ENCODE results near the gene IQSEC3.
A peak's percentile ranks its signal among the peaks of the same experiment; 100 is the strongest.

The IQSEC3 gene

DNA sequence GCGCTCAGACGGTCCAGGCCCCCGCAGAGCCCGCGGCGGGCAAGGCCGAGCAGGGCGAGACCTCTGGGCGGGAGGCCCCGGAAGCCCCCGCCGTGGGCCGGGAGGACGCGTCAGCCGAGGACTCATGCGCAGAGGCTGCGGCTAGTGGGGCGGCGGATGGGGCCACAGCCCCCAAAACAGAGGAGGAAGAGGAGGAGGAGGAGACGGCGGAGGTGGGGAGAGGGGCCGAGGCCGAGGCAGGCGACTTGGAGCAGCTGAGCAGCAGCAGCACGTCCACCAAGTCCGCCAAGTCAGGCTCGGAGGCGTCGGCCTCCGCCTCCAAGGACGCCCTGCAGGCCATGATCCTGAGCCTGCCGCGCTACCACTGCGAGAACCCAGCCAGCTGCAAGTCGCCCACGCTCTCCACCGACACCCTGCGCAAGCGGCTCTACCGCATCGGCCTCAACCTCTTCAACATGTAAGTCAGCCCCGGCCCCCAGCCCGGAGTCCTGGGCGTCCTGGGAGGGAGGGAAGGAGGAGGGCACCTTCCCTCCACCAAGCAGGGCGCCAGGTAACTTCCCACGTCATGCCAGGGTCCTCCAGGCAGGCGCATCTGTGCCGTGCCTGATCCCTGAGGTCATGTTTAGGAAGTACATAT is 72.4 kb downstream of the IQSEC3 start:
- DNase-seq (ENCODE audit: low read depth) = no peak

DNA sequence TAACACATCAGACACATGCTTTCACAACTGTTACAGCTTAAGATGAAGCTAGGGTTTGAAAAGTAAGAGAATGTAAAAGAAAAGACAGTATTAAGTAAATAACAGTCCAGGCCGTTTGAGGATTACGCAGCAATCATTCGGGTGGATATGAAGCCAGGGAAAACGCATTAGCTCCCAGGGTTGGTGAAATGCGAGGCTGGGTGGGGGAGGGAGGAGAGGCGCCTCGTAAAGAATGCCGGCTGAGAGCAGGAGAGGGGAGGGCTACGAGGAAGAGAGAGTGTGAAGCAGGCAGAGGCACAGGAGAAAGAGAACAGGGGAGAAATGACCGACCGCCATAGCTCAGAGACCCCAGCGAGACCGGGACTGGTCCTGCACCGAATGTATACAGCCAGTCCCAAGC is 73.0 kb downstream of the IQSEC3 start:
- no peak for DNase-seq (ENCODE audit: low read depth)

DNA sequence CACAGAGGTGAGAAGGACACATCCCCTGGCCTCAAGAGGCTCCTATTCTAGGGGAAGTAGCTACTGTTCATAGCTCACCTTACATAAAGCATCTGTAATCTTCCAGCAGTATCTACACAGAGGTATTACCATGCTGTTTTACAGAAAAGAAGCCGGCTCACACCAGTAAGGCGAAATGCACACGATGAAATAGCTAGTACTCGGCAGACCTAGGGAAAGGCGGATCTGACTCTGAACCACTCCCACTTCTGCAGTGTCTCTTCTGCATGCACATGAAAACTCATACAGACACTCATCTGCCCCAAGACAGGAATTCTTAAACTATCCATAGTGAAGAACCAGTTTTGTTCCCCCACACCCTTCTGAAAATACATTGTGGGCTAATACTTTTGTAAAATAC is 73.6 kb downstream of the IQSEC3 start:
- DNase-seq (ENCODE audit: low read depth) = no peak

DNA sequence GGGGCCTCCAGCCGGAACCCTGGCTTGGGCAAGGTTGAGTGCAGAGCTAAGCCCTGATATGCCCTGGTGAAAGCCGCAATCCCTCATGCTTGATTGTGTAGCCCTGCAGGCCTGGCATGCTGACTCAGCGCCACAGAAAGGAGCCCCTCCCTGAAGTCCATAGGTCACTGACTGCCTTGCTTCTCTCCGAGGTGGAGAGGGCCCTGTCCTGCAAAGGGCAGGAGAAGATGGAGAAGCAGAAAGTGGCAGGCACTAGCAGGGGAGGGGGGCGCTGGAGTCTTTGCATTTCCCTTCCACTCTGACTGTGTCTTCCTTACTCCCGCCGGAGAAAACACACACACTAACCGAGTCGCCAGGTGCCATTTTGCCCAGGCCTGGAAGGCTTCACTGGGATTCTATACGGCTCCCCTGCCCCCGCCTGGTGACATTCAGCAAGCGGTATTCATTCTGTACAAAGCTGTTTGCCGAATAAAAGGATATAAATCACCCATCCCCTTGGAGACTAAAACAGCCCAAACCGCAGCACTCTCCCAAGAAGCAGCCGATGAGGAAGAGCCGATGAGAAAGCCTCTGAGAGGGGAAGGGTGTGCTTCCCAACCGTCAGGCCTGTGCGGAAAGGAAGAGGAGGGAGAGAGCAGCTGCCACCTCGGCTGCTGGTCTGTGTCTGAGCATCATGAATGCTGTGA is 77.5 kb downstream of the IQSEC3 start:
- DNase-seq (ENCODE audit: low read depth) = no peak

DNA sequence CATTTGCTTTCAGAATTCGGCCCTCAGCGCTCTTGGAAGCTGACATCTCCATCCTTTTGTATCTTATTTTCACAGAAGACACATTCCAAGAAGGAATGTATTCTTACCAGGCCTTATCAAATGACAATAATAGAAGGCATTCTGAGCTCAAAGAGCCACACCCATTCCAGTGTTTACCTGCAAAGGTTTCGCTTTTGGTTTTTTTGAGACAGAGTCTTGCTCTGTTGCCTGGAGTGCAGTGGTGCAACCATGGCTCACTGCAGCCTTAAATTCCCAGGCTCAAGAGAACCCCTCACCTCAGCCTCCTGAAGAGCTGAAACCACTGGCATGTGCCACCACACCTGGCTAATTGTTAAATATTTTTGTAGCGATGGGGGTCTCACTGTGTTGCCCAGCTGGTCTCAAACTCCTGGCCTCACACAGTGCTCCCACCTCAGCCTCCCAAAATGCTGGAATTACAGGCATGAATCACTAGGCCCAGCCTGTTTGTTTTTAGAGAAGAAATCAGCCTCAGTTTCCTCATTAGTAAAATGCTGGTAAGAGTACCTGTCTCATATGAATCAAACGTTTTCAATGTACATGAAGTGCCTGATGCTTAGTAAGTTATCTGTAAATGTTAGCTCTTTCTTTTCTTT is 78.2 kb downstream of the IQSEC3 start:
- DNase-seq (ENCODE audit: low read depth) = no peak

DNA sequence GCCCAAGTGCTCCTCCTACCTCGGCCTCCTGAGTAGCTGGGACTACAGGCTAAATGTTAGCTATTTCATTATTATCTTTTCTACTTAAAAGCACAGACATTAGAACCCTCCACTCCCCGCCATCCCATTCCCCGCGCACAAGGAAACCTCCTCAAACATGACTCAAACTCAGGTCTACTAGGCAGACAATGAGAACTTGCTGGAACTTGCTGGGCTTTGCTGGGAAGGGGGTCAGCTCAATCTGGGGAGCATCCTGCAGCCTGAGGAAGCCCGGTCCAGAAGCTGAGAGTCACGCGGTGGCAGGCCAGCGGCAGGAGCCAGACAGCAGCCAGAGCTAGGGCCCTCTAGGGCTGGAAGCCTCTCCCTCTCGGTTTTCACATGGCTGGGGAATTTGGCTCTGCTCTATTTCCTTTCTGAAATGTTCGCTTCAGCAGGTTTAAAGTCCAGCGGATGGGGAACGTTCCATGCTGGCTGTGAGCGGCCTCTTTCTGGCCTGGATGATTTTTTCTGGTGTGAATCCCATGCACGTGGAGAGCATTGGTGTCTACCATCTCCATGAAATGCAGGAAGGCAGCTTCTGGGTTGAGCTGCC is 78.9 kb downstream of the IQSEC3 start:
- DNase-seq (ENCODE audit: low read depth) = no peak

DNA sequence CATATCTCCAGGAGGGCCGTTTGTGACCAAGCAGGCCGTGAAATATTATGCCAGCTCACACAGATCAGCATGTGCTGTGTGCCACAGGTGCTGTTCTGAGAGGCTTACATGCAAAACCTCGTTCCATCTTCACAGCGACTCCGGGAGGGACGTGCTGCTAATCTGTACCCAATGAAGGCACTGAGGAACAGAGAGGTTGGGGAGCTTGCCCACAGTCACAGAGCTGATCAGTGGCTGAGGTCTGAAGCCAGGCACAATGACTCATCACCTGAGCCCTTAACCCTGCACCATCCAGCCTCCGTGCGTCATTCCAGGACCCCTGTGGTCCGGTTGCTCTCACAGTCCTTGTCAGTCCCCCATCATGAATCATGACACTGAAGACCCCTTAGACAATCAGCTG is 80.7 kb downstream of the IQSEC3 start:
- DNase-seq (ENCODE audit: low read depth) = no peak

DNA sequence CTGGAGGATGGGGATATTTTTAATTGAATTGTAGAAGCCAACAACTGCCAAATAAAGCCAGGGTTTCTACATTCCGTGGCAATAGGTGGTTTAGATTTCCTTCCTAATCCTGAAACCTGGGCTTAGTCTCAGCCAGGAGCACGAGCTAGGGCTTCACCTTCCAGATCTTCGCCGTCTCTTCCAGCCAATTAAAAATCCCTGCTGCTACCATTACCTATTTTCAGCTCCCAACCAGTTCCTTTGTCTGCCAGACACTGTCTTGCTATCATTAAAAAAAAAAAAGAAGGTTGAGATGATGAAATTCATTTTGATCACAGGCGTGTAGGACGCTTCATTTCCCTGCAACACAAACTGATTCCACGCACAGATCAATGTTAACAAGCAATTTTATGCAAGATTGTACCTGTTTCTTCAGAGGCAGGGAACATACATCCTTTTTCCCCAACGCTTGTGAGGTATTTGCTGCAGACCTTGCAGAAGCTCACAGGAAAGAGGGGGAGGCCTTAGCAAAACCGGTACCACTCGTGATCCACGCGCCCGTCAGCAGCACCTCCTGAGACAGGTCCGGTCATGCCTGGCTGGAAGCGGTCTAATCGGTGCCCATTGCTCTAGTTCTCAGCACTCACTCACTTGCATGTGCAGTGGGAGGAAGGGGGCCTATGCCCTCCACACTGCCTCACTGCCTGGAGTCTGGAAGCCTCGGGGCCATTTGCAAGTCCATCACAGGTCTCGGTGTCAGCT is 82.3 kb downstream of the IQSEC3 start:
- DNase-seq (ENCODE audit: low read depth) = no peak

DNA sequence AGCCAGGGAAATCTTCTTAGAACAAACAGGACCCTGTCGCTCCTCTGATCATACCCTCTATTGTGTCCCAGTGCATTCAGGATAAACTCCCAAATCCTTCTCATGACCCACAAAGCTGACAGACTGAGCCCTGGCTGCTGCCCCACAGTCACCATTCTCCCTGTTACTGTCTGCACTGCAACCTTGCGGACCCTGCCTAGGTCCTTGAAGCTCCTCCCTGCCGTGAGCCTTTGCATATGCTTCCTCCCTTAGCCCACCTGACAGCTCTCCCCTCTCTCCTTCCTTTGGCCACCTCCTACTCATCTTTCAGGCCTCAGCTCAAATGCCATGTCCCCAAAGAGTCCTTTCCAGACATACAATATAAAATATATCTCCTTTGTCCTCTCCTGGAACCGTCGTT is 85.0 kb downstream of the IQSEC3 start:
- DNase-seq (ENCODE audit: low read depth) = no peak

DNA sequence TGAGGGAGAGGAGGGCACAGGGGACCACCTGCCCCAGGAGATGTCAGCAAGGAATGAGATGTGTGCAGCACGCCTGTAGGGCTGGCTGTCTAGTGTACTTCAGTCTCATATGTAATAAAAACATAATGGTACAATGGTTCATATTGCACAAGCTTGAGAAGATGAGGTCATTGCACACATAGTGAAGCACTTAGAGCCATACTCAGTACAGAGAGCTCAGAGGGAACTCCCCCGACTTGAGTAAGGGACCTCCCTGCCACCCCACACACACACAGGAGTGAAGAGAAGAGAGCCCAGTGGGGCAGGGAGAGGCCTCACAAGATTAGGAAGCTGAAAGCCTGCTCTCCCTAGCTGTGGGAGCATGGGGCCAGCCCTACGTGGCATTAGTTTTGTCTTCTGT is 85.9 kb downstream of the IQSEC3 start:
- no peak for DNase-seq (ENCODE audit: low read depth)

DNA sequence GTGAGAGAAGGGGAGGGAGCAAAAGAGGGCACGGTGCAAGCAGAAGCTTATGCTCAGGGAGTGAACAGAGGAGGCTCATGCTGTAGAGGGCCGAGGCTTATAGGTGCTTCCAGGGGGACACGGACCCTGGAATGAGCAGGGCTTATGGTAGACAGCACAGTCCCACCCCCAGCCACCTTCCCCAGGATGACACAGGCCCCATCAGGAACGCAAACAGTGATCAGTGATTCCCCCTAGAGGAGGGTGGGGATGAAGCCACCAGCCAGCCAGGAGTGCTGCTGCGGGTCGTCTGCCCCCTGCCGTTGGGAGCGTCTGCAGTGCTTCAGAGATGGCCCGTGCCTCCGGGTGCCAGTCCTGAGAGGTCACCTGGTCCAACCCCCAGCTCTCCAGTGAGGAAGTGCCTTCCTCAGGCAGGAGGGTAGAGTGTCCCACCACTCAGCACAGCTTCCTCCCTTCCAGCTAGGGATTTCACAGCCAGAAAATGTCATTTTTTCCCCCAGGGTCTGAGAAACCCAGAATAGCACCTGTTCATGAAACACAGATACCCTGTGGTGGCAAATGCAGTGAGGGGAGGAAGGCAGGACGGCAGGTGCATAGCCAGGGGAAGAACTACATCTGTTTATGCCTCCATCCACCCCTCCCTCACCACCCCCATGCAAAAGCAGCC is 86.6 kb downstream of the IQSEC3 start:
- DNase-seq (ENCODE audit: low read depth) = peak; percentile 26

DNA sequence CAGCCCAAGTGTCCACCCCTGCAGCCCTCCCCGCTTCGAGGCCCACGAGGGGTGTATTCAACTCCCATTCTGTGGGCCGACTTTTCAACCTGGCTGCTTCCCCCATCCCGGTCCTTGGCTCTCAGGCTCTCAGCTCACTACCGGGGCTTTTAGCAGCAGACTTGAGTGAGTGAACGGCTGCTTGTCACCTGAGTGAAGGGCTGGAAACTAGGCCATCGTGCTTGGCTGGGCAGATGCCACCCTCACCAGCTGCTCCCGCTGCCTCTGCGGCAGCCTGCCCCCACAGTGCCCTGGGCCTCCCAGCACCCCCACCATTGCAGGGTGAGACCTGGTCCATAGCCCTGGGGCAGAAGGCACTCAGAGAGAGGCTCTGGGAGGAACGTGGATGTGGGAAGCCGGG is 87.5 kb downstream of the IQSEC3 start:
- DNase-seq (ENCODE audit: low read depth) = no peak

DNA sequence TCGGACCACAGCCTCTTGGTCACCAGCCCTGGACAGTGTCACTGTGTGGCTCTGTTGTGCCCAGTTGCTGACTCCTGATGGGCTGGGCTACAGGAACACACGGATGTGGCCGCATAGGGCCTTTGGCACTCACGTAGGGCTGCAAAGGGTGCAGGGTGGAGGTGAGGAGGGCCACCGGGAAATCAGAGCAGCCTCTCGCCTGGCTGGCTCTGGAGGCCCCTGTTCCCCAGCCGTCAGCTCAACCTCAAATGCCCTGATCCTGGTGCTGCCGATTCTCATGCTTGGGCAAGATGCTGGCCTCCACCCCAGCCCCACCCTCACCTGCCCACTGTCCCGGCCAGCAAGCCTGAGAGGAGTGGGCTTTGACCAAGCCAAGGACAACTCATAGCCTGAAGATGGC is 88.4 kb downstream of the IQSEC3 start:
- no peak for DNase-seq (ENCODE audit: low read depth)

DNA sequence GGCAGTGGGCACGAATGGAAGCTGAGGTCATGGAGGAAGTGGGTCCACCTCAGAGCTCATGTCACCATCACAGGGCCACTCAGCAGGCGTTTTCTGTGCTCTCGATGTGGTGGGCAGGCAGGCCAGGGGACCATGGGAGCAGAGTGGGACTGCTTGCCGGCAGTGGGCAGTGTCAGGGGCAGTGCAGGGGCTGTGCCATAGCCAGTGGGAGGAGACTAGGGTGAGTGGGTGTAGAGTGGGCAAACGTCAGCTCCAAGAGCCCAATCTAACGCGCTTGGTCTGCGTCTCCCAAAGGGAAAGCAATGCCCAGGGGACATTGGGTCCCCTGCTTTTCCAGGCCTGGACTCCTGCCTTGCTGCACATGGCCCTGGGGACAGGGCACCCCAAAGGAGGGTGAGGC is 89.1 kb downstream of the IQSEC3 start:
- DNase-seq (ENCODE audit: low read depth) = no peak

DNA sequence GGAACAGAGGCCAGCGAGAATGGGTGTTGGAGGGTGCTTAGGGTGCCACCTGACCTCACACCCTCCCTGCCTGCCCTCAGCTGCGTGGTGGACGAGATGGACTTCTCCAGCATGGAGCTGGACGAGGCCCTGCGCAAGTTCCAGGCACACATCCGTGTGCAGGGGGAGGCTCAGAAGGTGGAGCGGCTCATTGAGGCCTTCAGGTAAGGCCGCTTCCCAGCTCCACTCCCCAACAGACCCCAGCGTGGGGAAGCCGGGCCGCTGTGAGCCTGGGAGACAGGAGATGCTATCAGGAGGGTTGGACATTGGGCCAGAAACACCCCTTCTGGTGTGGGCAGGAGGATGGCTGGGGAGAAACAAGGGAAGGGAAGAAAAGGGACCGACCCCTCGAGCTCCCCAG is 90.4 kb downstream of the IQSEC3 start:
- no peak for DNase-seq (ENCODE audit: low read depth)

DNA sequence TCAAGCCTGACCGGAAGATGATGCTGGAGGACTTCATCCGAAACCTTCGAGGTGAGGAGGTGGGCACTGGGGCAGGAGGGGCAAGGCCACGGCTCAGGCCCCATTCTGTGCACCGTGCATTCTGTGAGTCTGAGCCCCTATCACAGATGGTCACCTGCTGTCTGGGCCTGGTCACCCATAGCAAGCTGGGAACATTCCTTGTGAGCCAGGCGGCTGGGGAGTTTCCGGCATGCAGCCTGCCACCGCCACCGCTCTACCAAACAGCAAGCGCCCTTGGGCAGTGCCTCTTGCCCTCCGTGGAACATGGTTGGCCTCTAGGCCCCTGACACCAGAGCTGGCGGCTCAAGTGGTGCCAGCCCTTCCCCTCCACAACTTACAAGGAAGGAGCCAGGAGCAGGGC is 91.1 kb downstream of the IQSEC3 start:
- DNase-seq (ENCODE audit: low read depth) = no peak

DNA sequence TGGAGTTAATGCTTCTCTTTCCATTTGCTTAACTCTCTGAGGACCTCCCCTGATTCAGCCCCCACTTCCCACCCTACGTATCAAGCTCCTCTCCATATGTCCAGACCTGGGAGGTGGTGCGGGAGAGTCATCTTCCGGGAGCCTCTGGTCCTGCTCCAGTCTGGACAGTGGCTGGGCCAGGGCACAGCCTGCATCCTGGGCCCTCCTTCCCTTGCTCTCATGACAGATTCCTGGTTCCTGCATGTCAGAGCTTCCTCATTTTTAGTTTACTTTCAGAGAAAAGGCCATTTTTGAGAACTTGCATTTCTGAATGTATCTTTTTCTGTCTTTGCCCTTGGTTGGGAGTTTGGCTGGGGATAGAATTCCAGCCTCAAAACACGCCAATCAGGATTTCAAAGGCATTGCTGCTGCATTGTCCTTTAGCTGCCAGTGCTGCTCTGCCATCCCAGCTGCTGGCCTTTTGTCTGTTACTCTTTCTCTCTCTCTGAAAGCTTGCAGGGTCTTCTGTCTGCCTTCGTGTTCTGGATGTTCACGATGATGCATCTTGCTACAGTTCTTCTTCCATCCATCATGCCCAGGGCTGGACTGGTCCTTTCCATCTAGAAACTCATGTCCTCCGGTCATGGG is 92.7 kb downstream of the IQSEC3 start:
- DNase-seq (ENCODE audit: low read depth) = no peak

DNA sequence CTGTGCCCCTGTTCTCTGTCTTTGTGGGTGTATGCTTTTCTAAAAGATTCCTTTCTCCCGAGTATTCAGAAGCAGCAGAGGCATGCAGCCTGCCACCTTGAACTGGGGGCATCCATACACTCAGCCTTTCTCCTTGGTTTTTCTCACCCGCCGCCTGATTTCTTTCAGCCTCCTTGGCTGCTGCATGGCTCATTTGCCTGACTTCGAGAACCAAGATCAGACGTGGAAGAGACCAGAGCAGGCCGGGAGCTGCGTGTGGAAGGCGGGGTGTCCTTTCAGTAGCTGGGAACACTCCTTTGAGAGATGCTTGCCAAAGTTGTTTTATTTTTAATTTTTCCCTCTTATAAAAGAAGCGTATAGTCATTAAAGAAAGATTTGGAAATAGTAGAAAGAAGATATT is 94.3 kb downstream of the IQSEC3 start:
- DNase-seq (ENCODE audit: low read depth) = no peak

DNA sequence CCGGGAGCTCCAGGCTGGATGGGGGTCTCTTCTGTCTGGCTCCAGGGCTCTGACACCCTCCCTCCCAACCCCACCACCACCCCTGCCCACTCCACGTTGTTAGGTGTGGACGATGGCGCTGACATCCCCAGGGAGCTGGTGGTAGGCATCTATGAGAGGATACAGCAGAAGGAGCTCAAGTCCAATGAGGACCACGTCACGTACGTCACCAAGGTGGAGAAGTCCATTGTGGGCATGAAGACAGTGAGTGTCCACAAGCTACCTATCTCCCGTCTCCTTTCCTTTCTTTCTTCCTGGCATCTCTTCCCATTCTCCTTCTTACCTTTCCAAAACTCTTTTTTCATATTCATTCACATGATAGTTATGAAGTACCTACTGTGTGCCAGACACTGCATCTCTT is 95.3 kb downstream of the IQSEC3 start:
- DNase-seq (ENCODE audit: low read depth) = no peak

DNA sequence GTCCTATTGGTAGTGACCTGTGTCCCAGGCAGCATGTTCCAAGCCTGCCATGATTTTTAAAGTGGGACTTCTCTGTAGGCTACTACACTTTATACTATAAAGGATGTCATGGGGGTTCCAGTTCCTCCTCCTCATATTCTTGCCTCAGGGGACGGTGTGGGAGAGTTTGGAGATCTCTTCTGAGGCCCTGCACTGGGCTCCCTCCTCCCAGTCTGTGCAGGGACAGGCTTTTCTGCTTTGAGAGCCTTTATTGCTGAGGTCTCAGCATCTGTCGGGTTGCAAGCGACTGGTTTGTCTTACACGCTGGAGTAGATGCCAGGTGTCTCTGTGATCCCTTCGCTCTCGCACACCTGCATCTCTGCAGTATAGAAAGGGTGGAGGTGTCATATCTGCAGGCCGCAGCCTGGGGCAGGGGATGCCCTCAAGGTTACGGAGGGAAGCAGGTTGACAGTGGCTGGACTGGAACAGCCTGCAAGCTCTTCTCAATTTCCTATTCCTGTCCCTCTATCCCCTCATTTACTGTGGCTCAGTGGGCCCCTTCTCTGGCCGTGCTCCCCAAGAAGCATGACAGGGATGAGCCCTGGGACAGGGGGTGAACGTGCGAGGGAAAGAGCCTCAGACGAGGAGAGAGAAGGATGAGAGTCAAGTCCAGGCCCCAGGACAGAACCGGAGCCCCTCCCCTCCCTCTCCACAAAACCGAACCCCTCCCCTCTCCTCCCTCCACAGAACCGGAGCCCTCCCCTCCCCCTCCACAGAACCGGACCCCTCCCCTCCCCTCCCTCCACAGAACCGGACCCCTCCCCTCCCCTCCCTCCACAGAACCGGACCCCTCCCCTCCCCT is 96.1 kb downstream of the IQSEC3 start:
- DNase-seq (ENCODE audit: low read depth) = no peak

Measured in stimulated activated CD4-positive, alpha-beta T cell treated with anti-CD3 and anti-CD28 coated beads, Interleukin-2, amount 100 ng/mL, for 4 hours (primary cell).